Ramos (cell line): ENCODE data around the gene TSPAN17.

ENCODE experiments used
- in situ Hi-C: fragments of 300-500 bp; cut with MboI; formaldehyde crosslinking; loops from one replicate; pipeline ENCODE4 v1.14.3; 2022; ENCODE audit warnings: low sequenced_read_pairs; ENCODE audit not compliant: unreplicated experiment

TSPAN17 gene

DNA sequence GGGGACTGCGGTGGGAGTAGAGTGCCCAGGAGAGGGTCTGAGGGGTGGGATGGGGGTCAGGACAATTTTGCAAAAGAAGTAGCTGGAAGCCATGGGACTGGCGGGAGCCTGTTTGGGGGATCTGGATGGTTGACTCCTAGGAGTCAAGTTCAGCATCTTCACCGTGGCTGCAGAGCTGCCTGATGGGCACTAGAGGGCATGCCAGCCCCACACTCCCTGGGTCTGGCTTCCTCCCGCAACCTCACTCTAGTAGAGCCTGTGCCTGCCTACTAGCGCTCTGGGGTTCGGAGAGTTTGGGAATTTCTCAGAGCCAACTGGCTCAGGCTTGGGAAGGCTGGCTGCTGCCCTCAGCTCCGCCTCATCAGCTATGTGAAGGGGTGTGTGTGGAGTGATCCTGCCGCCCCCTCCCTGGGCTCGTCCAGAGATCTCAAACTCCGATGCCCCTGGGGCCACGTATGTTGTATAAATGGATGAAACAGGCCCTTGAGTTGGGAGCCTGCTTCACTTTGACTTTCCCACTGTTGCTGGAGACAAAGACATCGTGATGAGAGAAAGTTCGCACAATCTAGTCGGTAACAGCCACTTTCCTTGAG is 10.8 kb downstream of the TSPAN17 start:
- in situ Hi-C loops: no loop called here

DNA sequence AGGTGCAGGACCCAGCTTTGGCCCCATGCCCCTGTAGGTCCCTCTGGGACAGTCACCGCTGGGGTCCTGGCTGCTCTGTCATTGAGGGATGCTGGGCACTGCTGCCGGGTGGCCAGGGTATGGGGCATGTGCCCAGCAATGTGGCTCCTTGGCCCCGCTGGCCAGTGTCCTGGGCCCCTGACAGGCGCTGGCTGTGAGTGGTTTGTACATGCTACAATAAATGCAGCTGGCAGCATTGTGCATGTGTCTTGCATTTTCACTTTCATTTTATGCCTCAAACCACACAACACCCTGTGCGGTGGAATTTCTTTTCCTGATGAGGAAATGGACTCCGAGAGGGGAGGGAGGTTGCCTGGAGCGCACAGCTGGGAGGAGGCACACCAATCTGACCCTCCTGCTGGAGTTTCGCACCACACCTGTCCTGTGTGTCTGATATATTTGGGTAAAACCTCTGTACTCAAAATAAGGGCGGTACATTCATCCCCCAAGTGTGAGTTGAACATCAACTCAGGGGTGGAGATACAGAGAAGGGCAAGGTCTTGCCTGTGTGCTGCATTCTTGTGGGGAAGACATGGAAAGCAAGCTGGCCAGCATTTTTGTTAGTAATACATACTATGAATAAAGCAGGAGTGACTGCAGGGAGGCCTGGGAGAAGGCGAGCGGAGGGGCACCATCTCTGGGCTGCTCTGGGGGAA is 11.7 kb downstream of the TSPAN17 start:
- in situ Hi-C loops: no loop called here

DNA sequence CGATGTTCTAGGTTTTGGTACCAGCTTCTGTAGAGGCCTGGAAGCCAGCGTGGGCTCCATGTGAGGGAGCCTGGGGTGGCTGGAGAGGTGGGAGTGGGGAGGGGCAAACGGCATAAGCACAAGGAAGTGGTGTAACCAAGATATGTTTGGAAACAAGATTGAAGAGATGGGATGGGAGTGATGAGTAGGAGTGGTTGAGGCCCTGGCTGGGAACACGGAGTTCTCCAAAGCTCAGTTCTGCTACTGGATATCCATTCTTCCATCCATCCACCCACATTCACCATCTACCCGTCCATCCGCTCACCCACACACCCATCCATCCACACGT is 12.2 kb downstream of the TSPAN17 start:
- in situ Hi-C loops: no loop called here

- in situ Hi-C loops: loop anchor here (5.0 kb wide), 1 partner anchor 452 kb away; no protein-coding TSS in a partner anchor
These were observed 12.7 kb downstream of the TSPAN17 start for GRCh38 chr5:176659860-176660461.

GRCh38 chr5:176660530-176660859 is 13.2 kb downstream of the TSPAN17 start:
- in situ Hi-C loops: loop anchor here (5.0 kb wide), 1 partner anchor 452 kb away; no protein-coding TSS in a partner anchor

GRCh38 chr5:176660860-176661641 is 13.8 kb downstream of the TSPAN17 start:
- in situ Hi-C loops: loop anchor here (5.0 kb wide), 1 partner anchor 451 kb away; no protein-coding TSS in a partner anchor

DNA sequence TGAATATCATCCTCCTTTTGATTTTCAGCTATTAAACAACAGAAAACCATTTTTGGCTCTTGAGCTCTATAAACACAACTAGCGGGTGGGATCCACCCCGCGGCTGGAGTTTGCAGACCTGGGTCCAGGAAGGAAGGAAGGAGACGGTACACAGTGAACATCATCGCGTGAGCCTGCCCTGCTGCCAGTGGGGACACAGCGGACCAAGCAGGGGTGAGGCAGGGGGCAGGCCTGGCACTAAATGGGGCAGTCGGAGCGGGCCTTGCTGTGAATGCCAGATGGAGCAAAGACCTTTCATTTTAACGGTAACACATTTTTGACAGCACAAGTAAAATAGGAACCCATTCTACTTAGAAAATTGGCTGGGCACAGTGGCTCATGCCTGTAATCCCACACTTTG is 14.4 kb downstream of the TSPAN17 start:
- in situ Hi-C loops: loop anchor here (5.0 kb wide), 1 partner anchor 451 kb away; no protein-coding TSS in a partner anchor

- in situ Hi-C loops: loop anchor here (5.0 kb wide), 1 partner anchor 450 kb away; no protein-coding TSS in a partner anchor
These were observed 15.4 kb downstream of the TSPAN17 start for GRCh38 chr5:176662371-176663333.

DNA sequence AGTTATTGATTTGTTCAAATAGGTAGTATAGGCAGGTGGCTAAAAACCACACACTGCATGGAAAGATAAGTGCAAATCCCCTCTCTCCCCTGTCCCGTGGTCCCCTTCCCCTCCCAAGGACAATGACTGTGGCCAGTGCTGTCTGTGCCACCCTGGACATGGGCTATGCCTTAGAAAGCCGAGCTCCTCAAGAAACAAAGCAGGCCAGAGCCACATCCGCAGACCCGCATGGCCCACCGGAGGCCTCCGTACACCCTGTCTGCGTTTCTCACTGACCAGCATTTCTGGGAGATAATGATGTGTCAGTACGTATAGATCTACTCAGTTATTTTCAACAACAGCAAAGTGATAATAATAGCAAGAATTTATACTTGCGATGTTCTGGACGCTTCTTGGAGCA is 16.3 kb downstream of the TSPAN17 start:
- in situ Hi-C loops: loop anchor here (5.0 kb wide), 1 partner anchor 449 kb away; no protein-coding TSS in a partner anchor

GRCh38 chr5:176664479-176664878 is 17.2 kb downstream of the TSPAN17 start:
- in situ Hi-C loops: loop anchor here (5.0 kb wide), 1 partner anchor 448 kb away; no protein-coding TSS in a partner anchor

DNA sequence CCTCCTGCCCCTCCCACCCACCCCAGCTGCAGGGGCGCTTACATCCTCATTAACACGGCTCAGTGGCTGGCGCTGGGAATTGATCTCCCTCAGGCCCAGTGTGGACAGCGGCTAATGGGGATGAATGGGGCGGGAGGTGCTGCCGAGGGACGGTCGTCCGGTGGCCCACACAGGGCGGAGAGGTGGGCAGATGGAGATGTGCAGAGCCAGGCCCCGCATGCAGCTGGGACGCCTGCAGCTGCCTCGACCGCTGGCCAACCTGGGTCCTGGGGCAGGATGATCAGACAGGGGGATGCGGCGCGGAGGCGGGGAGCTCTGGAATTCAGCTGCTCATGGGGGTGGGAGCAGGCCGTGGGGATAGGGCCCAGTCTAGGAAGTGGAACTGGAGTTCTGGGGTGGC is 17.6 kb downstream of the TSPAN17 start:
- in situ Hi-C loops: loop anchor here (5.0 kb wide), 1 partner anchor 447 kb away; no protein-coding TSS in a partner anchor

- in situ Hi-C loops: no loop called here
These were observed 18.2 kb downstream of the TSPAN17 start for GRCh38 chr5:176665517-176665916.

GRCh38 chr5:176667637-176668036 is 20.4 kb downstream of the TSPAN17 start:
- in situ Hi-C loops: no loop called here

GRCh38 chr5:176670449-176670848 is 23.2 kb downstream of the TSPAN17 start:
- in situ Hi-C loops: no loop called here

DNA sequence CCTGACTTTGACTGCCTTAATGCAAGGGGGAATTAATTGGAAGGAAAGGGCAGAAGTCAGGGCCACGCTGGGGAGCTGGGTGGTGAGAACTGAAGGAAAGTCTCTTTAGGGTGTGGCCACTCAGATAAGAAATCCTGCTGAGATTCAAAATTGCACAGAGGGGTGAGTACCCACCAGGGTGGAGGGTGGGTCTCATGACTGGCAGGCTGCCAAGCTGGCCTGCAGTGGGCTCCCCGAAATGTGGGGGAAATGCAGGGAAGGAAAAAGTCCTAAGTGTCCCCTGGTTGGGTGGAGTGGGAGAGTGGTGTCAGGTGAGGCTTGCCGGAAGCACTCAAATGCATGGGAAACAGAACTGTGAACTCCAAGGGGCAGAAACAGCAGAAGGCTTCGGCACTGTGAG is 24.1 kb downstream of the TSPAN17 start:
- in situ Hi-C loops: no loop called here

DNA sequence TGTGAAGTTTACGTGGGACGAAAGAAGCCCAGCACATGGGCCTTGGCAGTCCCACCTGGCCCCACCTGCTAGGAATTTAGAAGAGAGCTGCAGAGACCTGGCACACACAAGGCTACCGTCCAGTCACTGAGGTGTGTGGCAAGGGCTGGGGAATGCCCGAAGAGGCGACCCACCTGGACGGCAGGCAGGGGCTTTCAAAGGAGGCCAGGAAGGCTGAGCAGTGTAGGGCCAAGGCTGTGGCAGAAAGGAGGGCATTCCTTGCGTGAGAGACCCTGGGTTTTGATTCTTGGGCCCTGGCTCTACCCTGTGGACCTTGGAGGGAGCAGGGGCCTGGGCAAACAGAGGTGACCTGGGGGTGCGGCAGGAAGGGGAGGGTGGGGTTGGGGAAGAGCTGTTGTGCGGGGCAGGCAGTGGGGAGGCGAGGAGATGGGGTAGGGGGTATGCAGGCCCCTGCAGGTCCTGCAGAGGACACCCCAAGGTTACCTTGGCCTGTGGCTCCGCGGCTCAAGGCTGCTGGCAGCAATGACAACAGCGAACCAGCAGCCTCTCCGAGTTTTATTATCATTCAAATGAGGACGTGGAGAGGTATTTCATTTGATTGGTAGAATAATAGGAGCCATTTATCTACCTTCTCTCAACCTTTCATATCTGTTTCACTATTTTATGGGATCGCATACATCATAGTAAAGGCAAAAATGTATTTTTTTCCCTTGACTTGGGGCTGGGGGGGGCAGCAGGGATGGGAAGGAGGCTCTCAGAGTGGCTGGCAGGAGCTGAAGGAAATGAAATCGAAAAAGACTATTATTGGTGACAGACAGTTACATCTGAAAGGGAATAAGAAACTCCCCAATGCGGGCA is 24.8 kb downstream of the TSPAN17 start:
- in situ Hi-C loops: no loop called here

DNA sequence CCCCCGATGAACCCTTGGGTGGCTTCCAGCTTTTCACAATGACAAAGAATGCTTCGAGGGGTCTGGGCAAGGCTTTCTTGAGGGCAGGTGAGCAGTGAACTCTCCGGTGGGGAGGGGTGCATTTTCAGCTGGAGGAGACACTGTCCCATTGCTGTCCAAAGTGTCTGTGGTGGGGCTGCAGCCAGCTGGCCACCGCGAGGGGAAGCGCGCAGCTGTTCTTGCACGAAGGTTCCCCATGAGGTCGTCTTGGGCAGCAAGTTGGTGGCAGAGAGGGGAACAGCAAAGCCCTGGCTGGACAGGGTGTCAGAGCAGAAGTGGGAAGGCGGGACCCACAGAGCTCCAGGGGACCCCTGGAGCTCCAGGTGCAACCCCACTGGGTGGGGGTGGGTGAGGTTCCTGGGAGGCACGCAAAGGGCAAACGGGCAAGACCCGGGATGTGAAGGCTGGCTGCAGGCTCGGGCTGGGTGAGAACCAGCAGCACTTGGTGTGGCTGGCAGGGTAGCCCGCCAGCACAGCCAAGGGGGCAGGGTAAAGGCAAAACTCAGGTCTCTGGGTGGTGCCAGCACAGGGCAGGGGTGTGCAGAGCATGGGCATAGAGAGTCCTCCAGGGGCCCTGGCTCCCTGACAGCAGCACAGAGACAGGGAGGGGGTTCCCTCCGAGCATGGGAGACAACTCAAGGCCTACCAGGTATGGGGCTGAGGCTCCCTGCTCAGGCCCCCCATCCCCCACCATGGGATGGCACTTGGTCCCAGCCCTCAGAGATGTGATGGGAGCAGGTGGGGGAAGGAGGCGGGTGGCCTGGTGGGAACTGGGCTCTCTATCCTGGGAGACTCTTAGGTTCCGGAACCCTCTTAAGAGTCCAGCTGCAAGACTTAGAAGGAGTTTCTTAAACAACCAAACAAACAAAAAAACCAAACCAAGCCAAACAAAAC is 26.6 kb downstream of the TSPAN17 start:
- in situ Hi-C loops: no loop called here

- in situ Hi-C loops: no loop called here
These were observed 27.5 kb downstream of the TSPAN17 start for GRCh38 chr5:176674799-176675198.
